NB4 (cell line): ENCODE measurements around the gene PTPRD.

Source experiments
- DNase-seq: peaks from one replicate; pipeline ENCODE4 v3.0.0; 2010; ENCODE audit warnings: low read depth
- H3K4me3 ChIP-seq: one replicate; pipeline ENCODE4 v1.5.1; 2011; ENCODE audit warnings: mild to moderate bottlenecking, low read depth, low read length, moderate library complexity
- CTCF ChIP-seq: IDR thresholded peaks from one replicate; pipeline ENCODE4 v1.5.1; 2012; ENCODE audit warnings: low read depth, low read length
- MAX ChIP-seq: IDR thresholded peaks from 2 replicates; pipeline ENCODE4 v1.6.1; 2011; ENCODE audit warnings: low read depth, low read length
- MYC ChIP-seq: IDR thresholded peaks from 2 replicates; pipeline ENCODE4 v1.6.1; 2011; ENCODE audit warnings: low read depth, low read length
- POLR2A ChIP-seq: IDR thresholded peaks from 2 replicates; pipeline ENCODE4 v1.6.1; 2011; ENCODE audit warnings: mild to moderate bottlenecking; ENCODE audit not compliant: insufficient read length; ENCODE audit errors: extremely low read depth

Gene PTPRD

GRCh38 chr9:9718691-9719090, 894.1 kb downstream of the PTPRD start:
- TF ChIP-seq CTCF (no peak), MYC (no peak), MAX (no peak), POLR2A (no peak)
- no peak overlapping the region for H3K4me3 ChIP-seq
- no peak for DNase-seq

DNA sequence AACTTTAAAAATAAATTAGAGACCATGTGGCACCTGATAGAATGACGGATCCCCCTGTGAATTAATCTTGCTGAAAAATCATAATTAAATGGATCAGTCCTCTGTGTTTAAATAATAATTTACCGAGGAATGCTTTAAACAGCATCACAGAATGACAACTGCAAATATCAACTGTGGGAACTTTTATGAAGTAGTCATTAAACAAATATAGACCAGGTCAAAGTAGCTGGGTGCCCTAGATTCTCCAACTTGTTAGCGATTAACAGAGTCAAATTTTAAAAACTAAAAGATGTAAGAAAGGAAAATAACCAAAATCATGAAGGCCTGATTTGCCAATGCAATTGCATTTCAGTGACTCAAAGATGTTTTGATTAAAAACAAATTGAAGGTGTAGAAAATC, 933.4 kb downstream of the PTPRD start:
- no peak for DNase-seq
- TF ChIP-seq POLR2A (no peak), MAX (no peak), MYC (no peak), CTCF (no peak)

DNA sequence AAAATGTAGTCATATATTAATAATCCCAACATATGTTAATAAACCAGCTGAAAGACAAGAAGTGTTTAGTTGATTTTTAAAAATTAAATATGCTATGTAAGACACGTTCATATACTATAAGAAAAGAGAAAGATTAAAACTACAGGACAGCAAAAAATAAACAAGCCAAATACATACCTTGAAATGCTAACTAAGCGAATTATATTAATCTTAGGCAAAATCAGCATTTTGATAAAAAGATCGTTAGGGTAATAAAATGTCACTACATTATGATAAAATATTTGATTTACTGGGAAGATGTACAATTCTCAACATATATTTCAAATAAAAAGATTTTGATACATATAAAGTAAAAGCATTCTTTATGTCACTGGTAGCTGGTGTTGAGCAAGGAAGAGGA, 938.3 kb downstream of the PTPRD start:
- no peak for DNase-seq
- H3K4me3 ChIP-seq: no peak overlapping the region
- TF ChIP-seq POLR2A (no peak), CTCF (no peak), MAX (no peak), MYC (no peak)

More for the DNA sequence above, 933.4 kb downstream of the PTPRD start:
- H3K4me3 ChIP-seq: no peak overlapping the region

- no peak for DNase-seq
- no peak overlapping the region for H3K4me3 ChIP-seq
- TF ChIP-seq CTCF (no peak), MYC (no peak), MAX (no peak), POLR2A (no peak)
These were observed 942.3 kb downstream of the PTPRD start for GRCh38 chr9:9670454-9670853.

- TF ChIP-seq POLR2A (no peak), CTCF (no peak), MAX (no peak), MYC (no peak)
- no peak overlapping the region for H3K4me3 ChIP-seq
- no peak for DNase-seq
These were observed 967.8 kb downstream of the PTPRD start for GRCh38 chr9:9645006-9645405.

DNA sequence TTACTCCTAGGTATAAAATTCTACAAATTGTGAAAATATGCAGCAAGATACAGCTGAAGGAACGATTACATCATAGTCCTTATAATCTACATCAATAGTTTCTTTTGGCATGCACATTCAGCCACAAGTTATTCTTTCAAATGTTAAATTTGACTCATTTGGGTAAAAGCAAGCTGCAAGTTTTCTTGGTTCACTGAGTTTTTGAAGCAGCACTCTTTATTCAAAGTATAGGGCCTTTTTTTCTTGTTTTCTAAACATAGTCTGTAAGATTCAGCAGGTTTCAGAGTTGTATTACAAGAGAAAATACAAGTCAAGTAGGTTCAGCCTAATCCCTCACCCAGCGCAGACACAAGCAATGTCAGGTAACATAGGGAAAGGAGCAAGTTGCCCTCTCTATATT, 981.5 kb downstream of the PTPRD start:
- DNase-seq: no peak
- TF ChIP-seq CTCF (no peak), POLR2A (no peak), MAX (no peak), MYC (no peak)
- no peak overlapping the region for H3K4me3 ChIP-seq
